GM10248 (cell line): ENCODE data around the gene GTF3C2.

Experiments
- CTCF ChIA-PET: fragments of 300-600 bp; sonication (Branson Sonifier 250); formaldehyde crosslinking; extraction: SDS; loops from one replicate; lab custom pipeline; 2021; ENCODE audit warnings: antibody characterized with exemption; lab: Yijun Ruan, JAX
- POLR2A ChIA-PET: fragments of 350-650 bp; sonication (Branson Sonifier 250); formaldehyde crosslinking; extraction: SDS; loops from one replicate; lab custom pipeline; 2020; ENCODE audit warnings: antibody characterized with exemption; lab: Yijun Ruan, JAX
- DNase-seq: peaks from one replicate; pipeline ENCODE4 v3.0.0; 2012; ENCODE audit errors: extremely low spot score
- TF ChIP-seq, protein P1 (sequence below): IDR thresholded peaks from 2 replicates; pipeline ENCODE4 v1.5.1; 2012; ENCODE audit warnings: mild to moderate bottlenecking, low read depth; ENCODE audit errors: extremely low read depth, missing control alignments, control extremely low read depth

Gene GTF3C2

DNA sequence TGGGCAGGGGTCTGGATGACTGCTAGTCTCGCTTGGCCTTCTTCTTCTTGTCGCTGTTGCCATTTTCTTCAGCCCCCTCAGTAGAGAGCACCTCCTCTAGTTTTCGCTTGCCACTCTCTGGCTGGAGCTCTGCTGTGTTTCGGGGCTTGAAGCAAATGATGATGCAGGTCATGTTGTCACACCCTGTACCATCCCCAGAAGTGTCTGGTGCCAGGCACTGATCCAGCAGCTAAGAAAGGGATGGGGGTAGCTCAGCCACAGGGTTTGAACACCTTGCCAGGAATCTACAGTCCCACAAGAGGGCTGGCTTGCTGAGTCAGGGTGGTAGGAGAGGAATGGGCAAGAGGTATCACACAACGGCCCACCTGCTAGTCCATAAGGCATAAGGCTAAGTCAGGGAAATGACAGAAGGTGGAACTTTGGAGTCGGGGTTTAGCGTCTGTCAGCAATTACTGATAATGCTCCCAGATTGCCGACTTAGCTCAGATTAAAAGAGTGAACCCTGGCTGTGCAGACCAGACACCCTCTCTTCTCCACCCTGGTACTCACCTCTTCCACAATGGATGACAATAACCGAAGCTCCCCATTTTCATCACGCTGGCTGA is 25.1 kb upstream of the GTF3C2 start:
- CTCF ChIA-PET: interaction anchor here (1.3 to 2.4 kb wide), 2 partner anchors 10 to 18 kb away, joined by 3 to 13 read pairs; partner anchors contain the start of gene SNX17

DNA sequence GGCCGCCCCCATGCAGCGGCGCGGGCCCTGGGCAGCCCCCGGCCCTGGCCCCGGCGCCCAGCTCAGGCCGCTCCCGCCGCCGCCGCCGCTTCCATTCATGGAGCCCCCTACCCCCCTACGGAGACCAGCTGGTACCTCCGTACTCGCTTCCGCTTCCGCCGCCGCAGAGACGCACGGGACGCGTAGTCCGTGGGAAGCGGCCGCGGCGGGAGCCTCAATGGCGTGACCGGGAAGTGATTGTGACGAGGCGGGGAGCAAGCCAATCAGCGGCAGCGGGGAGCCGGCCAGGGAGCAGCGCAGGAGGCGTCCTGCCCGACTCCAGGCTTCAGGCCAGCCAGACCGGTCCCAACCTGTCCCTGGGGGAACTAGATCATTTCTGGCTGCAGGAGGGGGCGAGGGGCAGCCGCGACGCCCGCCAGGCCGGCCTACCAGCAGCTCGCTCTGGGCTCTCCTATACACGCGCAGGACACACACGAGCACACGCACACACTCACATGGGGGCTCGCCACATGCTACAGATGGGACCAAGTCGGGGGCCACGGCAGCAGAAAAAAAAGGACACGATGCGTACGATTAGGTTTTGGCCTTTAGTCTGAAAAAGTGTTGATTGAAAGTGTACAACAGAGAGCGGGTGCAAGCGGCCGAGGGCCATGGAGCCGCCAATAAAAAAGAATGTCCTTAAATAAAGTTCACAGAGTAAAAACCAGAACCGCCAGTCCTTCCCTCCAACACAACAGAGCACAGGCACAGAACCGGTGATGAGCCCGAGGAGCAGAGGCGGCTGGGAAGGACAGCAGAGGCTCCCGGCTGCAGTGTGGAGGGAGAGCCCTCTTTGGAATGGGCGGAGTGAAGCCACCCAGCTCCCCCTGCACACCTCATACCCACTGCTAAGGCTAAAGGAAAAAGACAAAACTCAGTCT is 24.3 kb upstream of the GTF3C2 start, which contains the start of gene ZNF513:
Gene ZNF513, minus strand, starts transcription at position 109 of the 920 bp plus-strand sequence. CDS start 208 bp downstream, outside the sequence.
- ChIA-PET POLR2A (interaction anchor here (0.5 to 2.0 kb wide), 3 partner anchors 10 to 29 kb away, joined by 4 to 7 read pairs (median 5); partner anchors contain the start of genes PPM1G and SNX17), CTCF (interaction anchor here (1.0 to 2.4 kb wide), 5 partner anchors 9 to 24 kb away, joined by 3 to 13 read pairs (median 3); partner anchors contain the start of genes EIF2B4 and SNX17)
- DNase-seq: peak; percentile 95
- TF ChIP-seq, protein P1, sequence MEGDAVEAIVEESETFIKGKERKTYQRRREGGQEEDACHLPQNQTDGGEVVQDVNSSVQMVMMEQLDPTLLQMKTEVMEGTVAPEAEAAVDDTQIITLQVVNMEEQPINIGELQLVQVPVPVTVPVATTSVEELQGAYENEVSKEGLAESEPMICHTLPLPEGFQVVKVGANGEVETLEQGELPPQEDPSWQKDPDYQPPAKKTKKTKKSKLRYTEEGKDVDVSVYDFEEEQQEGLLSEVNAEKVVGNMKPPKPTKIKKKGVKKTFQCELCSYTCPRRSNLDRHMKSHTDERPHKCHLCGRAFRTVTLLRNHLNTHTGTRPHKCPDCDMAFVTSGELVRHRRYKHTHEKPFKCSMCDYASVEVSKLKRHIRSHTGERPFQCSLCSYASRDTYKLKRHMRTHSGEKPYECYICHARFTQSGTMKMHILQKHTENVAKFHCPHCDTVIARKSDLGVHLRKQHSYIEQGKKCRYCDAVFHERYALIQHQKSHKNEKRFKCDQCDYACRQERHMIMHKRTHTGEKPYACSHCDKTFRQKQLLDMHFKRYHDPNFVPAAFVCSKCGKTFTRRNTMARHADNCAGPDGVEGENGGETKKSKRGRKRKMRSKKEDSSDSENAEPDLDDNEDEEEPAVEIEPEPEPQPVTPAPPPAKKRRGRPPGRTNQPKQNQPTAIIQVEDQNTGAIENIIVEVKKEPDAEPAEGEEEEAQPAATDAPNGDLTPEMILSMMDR: no peak

More for the DNA sequence above, 25.1 kb upstream of the GTF3C2 start:
- POLR2A ChIA-PET: interaction anchor here (2.0 kb wide), 1 partner anchor 11 kb away, joined by 7 read pairs; the partner anchor contains the start of gene SNX17
- TF ChIP-seq, protein P1: no peak
- DNase-seq: no peak

DNA sequence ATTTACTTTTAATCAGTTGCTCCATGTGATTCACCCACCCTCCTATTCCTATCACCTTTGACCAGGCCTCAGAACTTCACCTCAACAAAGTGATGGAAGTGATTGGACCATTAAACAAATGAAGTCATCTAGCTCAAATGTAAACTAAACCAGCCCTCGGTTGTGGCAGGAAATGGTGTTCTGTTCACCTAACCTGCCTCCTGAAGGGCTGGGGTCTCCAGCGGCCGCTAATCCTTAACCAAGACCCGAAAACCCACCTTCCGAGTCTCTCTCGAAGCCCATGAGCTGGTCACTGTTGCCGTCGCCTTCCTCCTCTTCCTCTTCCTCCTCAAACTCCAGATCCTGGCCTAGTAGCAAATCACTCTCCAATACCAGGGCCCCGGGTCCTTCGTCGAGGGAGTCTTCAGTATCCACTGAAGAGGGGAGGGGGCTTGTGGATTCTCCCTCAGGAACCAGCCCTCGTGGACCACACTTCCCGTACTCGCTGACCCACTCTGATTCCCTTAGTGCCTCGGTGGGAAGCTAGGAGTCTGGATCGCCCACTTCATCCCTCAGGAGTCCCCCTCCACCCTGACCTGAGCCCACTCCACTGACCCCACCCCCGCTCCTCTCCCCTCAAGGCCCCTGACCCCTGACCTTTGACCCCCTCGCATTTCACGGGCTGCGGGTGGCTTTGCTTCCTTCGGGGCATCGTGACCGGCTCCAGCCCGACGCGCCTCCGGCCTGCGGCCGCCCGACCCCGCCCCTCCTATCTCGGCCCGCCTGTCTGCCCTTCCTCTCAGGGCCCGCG is 23.5 kb upstream of the GTF3C2 start:
- TF ChIP-seq, protein P1: no peak
- POLR2A ChIA-PET: interaction anchor here (0.5 to 2.0 kb wide), 4 partner anchors 9 to 49 kb away, joined by 3 to 7 read pairs (median 4); partner anchors contain the start of genes PPM1G and SNX17
- no peak for DNase-seq
- CTCF ChIA-PET: interaction anchor here (1.0 to 2.4 kb wide), 7 partner anchors 9 to 49 kb away, joined by 3 to 13 read pairs (median 4); partner anchors contain the start of genes EIF2B4, NRBP1 and SNX17

DNA sequence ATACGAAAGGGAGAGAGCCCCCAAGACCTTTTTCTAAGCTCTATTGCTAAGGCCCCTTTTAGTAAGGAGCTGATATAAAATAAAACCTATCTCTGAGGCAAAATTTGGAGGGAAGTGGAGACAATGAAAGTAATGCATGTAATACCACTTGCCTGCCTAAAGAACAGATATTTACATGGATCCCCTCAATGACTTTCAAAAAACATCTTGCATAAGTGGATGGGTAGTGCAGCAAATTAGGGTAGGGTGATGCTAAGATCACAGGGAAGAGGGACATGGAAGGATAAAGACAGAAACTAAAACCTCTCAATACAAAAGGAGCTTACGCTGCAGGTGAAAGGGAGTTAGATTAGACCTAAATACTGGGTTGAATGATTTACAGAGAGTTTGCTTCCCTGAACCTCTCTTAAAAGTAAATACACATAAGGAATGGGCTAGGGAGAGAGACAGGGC is 22.8 kb upstream of the GTF3C2 start:
- CTCF ChIA-PET: interaction anchor here (1.1 to 2.4 kb wide), 5 partner anchors 8 to 49 kb away, joined by 3 to 13 read pairs (median 6); partner anchors contain the start of genes EIF2B4, NRBP1 and SNX17
- POLR2A ChIA-PET: interaction anchor here (0.6 to 1.5 kb wide), 3 partner anchors 30 to 308 kb away, joined by 3 to 4 read pairs (median 3); partner anchors contain the start of genes OST4 and PPM1G
- TF ChIP-seq, protein P1: no peak
- no peak for DNase-seq

DNA sequence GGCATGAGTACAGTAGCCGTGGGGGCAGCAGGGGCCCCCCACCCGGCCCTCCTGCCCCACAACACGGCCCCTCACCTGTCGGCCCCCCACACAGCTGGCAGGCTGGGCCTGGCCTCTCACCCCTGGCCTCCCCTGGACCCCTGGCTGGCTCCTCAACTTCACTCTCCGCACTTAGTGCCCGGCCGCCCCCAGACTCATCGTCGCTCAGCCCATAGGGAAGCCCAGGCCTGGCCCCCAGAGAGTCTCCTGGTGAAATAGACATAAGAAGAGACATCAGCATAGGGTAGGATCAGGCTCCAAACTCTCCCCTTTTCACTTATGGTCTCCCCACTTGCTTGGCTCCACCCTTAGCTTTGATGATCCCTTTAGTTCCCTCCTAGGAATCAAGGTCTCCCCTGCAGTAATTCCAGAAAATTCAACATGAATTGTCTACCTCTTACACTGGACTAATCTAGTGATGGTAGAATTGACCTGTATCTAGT is 22.3 kb upstream of the GTF3C2 start:
- POLR2A ChIA-PET: interaction anchor here (0.6 kb wide), 1 partner anchor 308 kb away, joined by 3 read pairs; the partner anchor contains the start of gene OST4
- TF ChIP-seq, protein P1: no peak
- CTCF ChIA-PET: interaction anchor here (1.3 to 2.1 kb wide), 3 partner anchors 9 to 50 kb away, joined by 4 to 6 read pairs (median 4); partner anchors contain the start of genes EIF2B4 and NRBP1
- no peak for DNase-seq
